Keratinocyte (primary cell): ENCODE measurements around the gene RNF180.

ENCODE experiments used
- CTCF ChIP-seq, 3 experiments: IDR thresholded peaks in 1 of 3; conservative IDR thresholded peaks in 1 of 3; optimal IDR thresholded peaks in 1 of 3; 2 replicates in 2 of 3; 3 replicates in 1 of 3; pipeline versions ENCODE3 to v1.5.1; 2011; ENCODE audit warnings: low read length in 3 of 3, mild to moderate bottlenecking in 3 of 3, moderate library complexity in 2 of 3, control low read depth in 1 of 3, inconsistent platforms in 1 of 3; ENCODE audit not compliant: insufficient read depth in 2 of 3; ENCODE audit errors: extremely low read depth in 1 of 3
- EZH2 ChIP-seq: IDR thresholded peaks from one replicate; pipeline ENCODE4 v1.6.1; 2012; ENCODE audit warnings: inconsistent platforms, mild to moderate bottlenecking, low read length, moderate library complexity

GRCh38 chr5:64323591-64323990 lies 157.9 kb downstream of the RNF180 start:
- TF ChIP-seq CTCF (optimal IDR thresholded peaks at IDR 0.05 in 1 of 3, IDR thresholded peaks at IDR 0.05 in 1 of 3, conservative IDR thresholded peaks at IDR 0.05 in 1 of 3; ENCODE audit: extremely low read depth in 1 of 3, insufficient read depth in 2 of 3, low read length in 3 of 3) (no peak), EZH2 (no peak)
